Fibroblast of gingiva (primary cell): ENCODE data around the gene ZNF606.

ENCODE experiments used
- DNase-seq: peaks from one replicate; pipeline ENCODE4 v3.0.0-alpha.2; 2011; ENCODE audit warnings: low read depth

ZNF606 gene

DNA sequence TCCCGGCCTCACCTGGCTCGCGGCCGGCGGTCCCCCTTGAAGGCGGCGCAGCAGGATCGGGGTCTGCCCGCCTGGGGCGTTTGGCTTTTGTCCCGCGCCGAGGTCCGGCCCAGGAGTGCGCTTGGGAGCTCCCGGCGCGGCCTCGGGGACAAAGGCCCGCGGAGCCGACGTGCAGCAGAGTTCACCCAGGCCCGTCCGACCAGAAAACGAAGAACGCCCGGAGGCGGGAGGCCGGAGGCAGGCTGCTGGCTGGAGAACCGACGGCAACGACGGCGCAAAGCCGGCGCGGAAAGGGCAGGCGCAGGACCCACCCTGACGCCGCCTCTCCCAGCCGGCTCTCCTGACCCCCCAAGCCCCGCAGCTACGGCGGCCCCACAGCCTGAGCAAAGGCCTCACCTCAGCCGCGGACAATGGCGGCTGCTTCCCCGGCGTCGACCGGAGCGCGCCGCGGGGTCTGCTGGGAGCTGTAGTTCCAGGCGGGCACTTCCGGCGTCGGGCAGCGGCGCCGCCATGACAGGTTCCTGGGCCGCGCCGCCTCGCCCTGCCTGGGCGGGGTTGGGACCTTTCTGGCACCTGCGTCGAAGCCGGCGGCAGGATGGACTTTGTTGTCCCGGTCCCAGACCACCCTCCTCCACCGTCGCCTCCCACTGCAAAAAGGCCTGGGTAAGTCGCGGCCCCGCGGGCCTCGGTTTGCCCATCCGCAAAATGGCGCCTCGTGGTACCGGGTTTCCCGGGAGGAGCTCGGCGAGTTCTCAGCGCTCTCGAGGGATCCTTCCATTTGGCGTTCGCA lies at the start of gene ZNF606:
Gene ZNF606 (minus strand): TSS at position 437 of the 790 bp plus-strand sequence. CDS start 1,501 bp downstream, outside the sequence.
- peak; percentile 87 for DNase-seq

GRCh38 chr19:58052256-58052655 lies 49.6 kb upstream of the ZNF606 start:
- no peak for DNase-seq

DNA sequence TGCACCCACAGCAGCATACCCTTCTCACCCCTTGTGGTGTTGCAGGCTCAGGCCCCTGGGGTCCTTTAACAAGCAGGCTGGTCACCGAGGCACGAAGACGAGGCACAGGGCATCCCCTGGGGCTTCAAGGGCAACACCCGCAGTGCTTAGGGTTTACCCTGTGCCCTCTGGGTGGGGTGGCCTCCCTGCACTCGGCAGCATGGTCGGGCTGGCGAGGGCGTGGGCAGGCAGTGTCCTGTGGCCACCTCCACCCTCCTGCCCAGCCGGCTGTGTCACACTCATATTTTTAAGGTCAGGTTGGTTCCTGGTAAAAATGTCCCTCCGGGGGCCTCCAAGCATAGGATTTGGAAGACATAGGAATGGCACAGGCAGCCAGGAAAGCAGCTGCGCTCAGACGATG lies 45.1 kb upstream of the ZNF606 start:
- DNase-seq: no peak

DNA sequence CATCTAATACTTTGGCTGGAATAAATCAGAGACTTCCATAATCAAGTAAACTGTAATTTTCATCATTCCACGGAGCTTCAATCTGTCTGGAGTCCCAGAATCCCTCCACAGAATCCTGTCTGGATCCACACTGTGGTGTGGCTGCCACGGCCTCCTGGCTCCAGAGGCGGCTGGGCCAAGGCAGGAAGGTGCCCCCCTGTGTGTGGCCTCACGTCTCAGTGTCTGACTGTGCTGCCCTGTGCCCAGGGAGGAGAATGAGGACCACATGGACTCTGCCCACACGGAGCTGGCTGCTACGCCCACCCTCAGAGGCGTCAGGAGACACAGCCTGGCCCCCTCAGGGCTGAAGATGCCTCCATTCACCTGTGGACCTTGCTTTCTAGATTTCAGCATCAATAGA lies 44.2 kb upstream of the ZNF606 start:
- DNase-seq: no peak

- DNase-seq: no peak
Measured at GRCh38 chr19:58045411-58046050, 42.9 kb upstream of the ZNF606 start.

DNA sequence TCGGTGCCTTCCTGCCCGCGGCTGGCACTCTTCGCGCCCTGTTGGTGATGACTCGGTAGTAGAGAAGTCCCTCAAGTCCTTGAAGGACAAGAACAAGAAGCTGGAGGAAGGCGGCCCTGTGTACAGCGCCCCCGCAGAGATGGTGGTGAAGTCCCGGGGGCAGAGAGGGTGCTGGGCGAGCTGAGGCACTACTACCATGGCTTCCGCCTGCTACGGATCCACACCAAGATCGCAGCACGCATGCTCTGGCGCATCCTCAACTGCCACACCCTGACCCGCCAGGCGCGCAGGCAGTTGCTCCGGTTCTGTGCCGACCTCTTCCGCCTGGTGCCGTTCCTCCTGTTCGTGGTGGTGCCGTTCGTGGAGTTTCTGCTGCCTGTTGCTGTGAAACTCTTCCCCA lies 42.3 kb upstream of the ZNF606 start:
- DNase-seq: no peak

- no peak for DNase-seq
Measured at GRCh38 chr19:58044391-58044790, 41.8 kb upstream of the ZNF606 start.

- DNase-seq: no peak
Measured at GRCh38 chr19:58042495-58043340, 40.1 kb upstream of the ZNF606 start.

- DNase-seq: no peak
Measured at GRCh38 chr19:58040751-58041525, 38.3 kb upstream of the ZNF606 start.

GRCh38 chr19:58038688-58039204 lies 36.1 kb upstream of the ZNF606 start:
- no peak for DNase-seq

DNA sequence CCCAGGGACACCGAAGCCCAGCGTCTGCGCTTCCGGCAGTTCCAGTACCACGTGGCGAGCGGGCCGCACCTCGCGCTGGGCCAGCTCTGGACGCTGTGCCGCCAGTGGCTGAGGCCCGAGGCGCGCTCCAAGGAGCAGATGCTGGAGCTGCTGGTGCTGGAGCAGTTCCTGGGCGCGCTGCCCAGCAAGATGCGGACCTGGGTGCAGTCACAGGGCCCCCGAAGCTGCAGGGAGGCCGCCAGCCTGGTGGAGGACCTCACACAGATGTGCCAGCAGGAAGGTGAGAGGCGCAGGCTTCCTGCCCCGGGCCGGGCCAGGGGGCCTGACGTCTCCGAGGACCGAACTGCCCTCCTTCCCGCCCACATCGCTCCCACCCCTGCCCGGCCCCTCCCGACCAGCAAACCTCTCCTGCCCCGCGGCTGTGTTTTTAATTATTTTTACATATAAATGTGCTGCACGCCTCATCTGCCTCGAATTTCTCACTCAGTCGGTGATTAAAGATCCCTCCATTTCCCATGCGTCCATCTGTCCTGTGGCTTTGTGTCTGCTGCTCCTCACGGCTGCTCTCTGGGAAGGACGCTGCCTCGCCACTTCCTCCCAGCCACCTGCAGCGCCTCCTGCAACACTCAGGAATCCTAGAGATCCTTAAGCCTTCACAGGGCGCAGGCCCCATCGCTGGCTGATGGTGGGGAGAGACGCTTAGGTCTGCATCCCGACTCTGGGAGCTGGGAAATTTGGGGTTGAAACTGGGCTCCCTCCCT lies 35.5 kb upstream of the ZNF606 start:
- no peak for DNase-seq

DNA sequence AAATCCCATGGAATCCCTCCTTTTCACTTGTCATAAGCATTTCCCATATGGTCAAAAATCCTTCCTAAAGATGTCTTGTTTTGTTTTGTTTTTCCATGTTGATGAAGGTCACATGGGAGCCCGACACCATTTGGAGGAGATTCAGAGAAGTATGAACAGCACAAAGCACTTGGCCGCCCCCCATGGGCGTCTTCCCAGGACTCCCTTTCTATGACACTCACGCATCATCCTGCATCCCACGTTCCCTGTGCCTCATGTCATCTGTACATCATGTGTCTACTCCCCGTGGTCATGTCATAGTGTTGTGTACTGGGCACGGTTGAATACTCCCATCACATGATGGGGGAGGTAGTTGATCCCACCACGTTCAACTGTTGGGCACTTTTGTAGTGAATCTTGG lies 33.2 kb upstream of the ZNF606 start:
- no peak for DNase-seq

GRCh38 chr19:58034477-58034793 lies 31.8 kb upstream of the ZNF606 start:
- DNase-seq: no peak

- DNase-seq: peak; percentile 83
Measured at GRCh38 chr19:58033741-58034476, 31.3 kb upstream of the ZNF606 start, which contains the start of gene ZSCAN1. Gene ZSCAN1, plus strand, starts transcription at chr19:58034025. Its CDS starts 3,812 bp downstream, at chr19:58037837.

DNA sequence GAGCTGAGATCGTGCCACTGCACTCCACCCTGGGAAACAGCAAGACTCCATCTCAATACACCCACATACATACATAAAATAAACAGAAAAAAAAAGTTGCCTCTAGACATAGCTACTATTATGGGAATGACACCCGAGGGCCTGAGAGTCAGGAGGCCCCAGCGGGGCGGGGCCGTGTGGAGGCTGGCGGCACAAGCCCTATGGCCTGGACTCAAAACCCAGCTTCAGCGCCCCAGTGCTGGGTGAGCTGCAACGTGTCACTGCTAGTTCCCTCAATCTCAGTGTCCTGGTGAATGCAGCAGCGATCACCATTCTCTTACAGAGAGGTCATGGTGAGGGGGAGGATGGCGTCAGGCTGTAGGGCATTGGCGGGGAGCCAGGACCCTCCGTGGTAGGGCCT lies 22.0 kb upstream of the ZNF606 start:
- DNase-seq: no peak

- DNase-seq: no peak
Measured at GRCh38 chr19:58022283-58022660, 19.7 kb upstream of the ZNF606 start.

- peak; percentile 36 for DNase-seq
Measured at GRCh38 chr19:58021541-58022282, 19.1 kb upstream of the ZNF606 start.

GRCh38 chr19:58020129-58020528 lies 17.5 kb upstream of the ZNF606 start:
- no peak for DNase-seq

DNA sequence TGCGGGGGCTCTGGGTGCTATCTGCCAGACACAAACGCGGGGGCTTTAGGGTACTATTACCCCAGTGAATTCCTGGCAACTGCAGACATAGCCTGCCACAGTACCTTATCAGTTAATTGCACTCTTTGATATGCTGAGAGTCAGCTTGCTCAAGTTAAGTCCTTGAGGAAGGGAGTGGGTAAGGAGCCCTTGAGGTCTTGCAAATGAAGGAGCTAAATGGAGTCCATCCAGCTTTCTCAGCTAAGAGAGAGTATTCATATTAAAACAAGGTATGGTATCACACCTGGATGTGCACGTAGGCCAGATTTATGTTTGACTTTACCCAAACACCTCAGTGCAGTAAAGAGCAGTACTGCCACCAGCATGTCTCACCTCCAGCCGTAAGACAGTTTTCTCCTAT lies 11.5 kb upstream of the ZNF606 start:
- DNase-seq: no peak

DNA sequence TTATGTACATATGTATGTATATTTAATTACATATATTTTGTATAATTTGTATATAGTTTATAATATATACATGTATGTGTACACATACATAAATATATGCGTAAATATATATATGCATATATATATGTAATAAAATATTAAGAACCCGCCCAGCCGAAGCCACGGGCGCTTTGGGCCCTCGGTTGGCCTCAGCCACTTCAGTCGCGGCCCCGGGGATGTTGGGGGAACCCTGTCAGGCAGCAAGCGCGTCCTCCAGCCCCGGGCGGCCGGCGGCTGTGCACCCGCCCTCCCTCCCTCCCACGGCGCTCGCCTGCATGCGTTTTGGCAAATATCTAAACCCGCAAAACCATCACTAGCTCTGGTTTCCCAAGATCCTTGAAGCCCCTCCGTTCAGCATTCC lies 7.9 kb upstream of the ZNF606 start:
- no peak for DNase-seq
